Measurements from ENCODE around the gene SPINK8.

GRCh38 chr3:48372862-48373435, 39.5 kb upstream of the SPINK8 start:
- TF ChIP-seq CTCF (IDR thresholded peaks at IDR 0.05) (no peak), EZH2 (IDR thresholded peaks at IDR 0.05; ENCODE audit: borderline replicate concordance, insufficient read depth, low read depth, low read length, poor library complexity, severe bottlenecking) (no peak)

All from B cell (primary cell).